Gastroesophageal sphincter (tissue), 4 donors: ENCODE measurements around the gene GDF11. TPM values are rescaled to one million over a fixed set of nuclear protein-coding genes. Genes with fewer than 3 reads are reported as not detected.

Experiments
- ATAC-seq: fragments of 150-250 bp; one replicate; pipeline ENCODE4 v1.9.1; 2016; ENCODE audit warnings: mild to moderate bottlenecking, moderate library complexity
- H3K27ac ChIP-seq, 4 donors: fragments of 200-600 bp; sonication (generic) in 3 of 4; 1 replicate in 3 of 4; 2 replicates in 1 of 4; pipeline ENCODE4 v1.5.1; 2016 to 2019
- H3K27me3 ChIP-seq: fragments of 200-600 bp; sonication (generic); one replicate; pipeline ENCODE4 v1.5.1; 2019
- H3K36me3 ChIP-seq, 2 donors: fragments of 200-600 bp; sonication (generic); one replicate each; pipeline ENCODE4 v1.5.1; 2019; ENCODE audit warnings: control low read depth in 1 of 2
- H3K4me1 ChIP-seq, 3 donors: fragments of 200-600 bp; sonication (generic); 1 replicate in 2 of 3; 2 replicates in 1 of 3; pipeline ENCODE4 v1.5.1; 2016 to 2019; ENCODE audit warnings: control low read depth in 2 of 3
- H3K4me3 ChIP-seq, 2 donors: fragments of 200-600 bp; sonication (generic); one replicate each; pipeline ENCODE4 v1.5.1; 2019; ENCODE audit warnings: mild to moderate bottlenecking in 1 of 2, moderate library complexity in 1 of 2
- H3K9me3 ChIP-seq, 3 donors: fragments of 200-600 bp; sonication (generic); one replicate each; pipeline ENCODE4 v1.5.1; 2017 to 2019; ENCODE audit warnings: control low read depth in 2 of 3
- CTCF ChIP-seq, 4 experiments: fragments of 200-600 bp in 2 of 4; fragments of 450-650 bp in 2 of 4; sonication (generic) in 1 of 4; IDR thresholded peaks; one replicate each; pipeline ENCODE4 v1.5.1; 2017 to 2019; ENCODE audit warnings: antibody characterized with exemption in 4 of 4, mild to moderate bottlenecking in 2 of 4, moderate library complexity in 2 of 4
- EP300 ChIP-seq: sonication (generic); formaldehyde crosslinking; IDR thresholded peaks from one replicate; pipeline ENCODE4 v1.6.1; 2017; ENCODE audit warnings: antibody characterized with exemption, mild to moderate bottlenecking
- POLR2A ChIP-seq, 2 donors: fragments of 450-650 bp; IDR thresholded peaks; one replicate each; pipeline ENCODE4 v1.6.1; 2017; ENCODE audit warnings: antibody characterized with exemption in 2 of 2, mild to moderate bottlenecking in 2 of 2, moderate library complexity in 1 of 2
- POLR2AphosphoS5 ChIP-seq: sonication (generic); formaldehyde crosslinking; IDR thresholded peaks from one replicate; pipeline ENCODE4 v1.6.1; 2017; ENCODE audit warnings: antibody characterized with exemption
- WGBS, 2 donors: methylation state at CpG; one replicate each; pipeline ENCODE4 v1.1.5; 2018; ENCODE audit warnings: low coverage in 1 of 2; 5-methylcytosine and 5-hydroxymethylcytosine counted together
- total RNA-seq, 4 donors: library from RNA; depleted of rRNA; stranded (reverse); fragments of >200 nt; gene quantifications; one replicate each; pipeline ENCODE4 v1.1.0, GENCODE V29; 2016

GDF11 gene
- total RNA-seq, 4 donors from 2014 or later = 2.8 to 9.8 (median 3.6) TPM

GRCh38 chr12:55698241-55698955 is 44.5 kb upstream of the GDF11 start:
- no peak for ATAC-seq
- no peak overlapping the region for H3K4me3 ChIP-seq
- peaks cover 0 to 52% (median 2%) of the 10 kb centered on the region in 3 donors for H3K4me1 ChIP-seq
- WGBS, 2 donors = 100% methylated on average over 1 of the region's 16 CpGs; no CpG with 5 or more reads in 1 of the 2 donors
- peak overlapping the region in 3 of 4 donors; percentile 44 to 96 (median 47) for H3K27ac ChIP-seq
- TF ChIP-seq EP300 (no peak), CTCF (IDR thresholded peaks at IDR 0.05) (no peak), POLR2A (IDR thresholded peaks at IDR 0.05) (no peak), POLR2AphosphoS5 (no peak)
- H3K9me3 ChIP-seq = no peaks in the 10 kb centered on the region
- no peaks in the 10 kb centered on the region for H3K27me3 ChIP-seq
- peaks cover 0 to 87% of the 10 kb centered on the region in 2 donors for H3K36me3 ChIP-seq

GRCh38 chr12:55698965-55699364 is 44.0 kb upstream of the GDF11 start:
- H3K4me1 ChIP-seq = peaks cover 0 to 58% (median 2%) of the 10 kb centered on the region in 3 donors
- H3K4me3 ChIP-seq = no peak overlapping the region
- ATAC-seq = no peak
- no peaks in the 10 kb centered on the region for H3K9me3 ChIP-seq
- H3K36me3 ChIP-seq = peaks cover 0 to 81% of the 10 kb centered on the region in 2 donors
- WGBS, 2 donors = no CpG with 5 or more reads among the region's 1 CpG
- no peaks in the 10 kb centered on the region for H3K27me3 ChIP-seq
- peak overlapping the region in 3 of 4 donors; percentile 44 to 96 (median 47) for H3K27ac ChIP-seq
- no peak for TF ChIP-seq POLR2AphosphoS5

GRCh38 chr12:55699471-55700055 is 43.4 kb upstream of the GDF11 start:
- 43 to 60% methylated on average over 1 to 4 of the region's 5 CpGs for WGBS, 2 donors
- Histone ChIP-seq H3K9me3 (no peaks in the 10 kb centered on the region), H3K27ac (peak overlapping the region in 3 of 4 donors; percentile 44 to 96 (median 47)), H3K4me1 (peaks cover 0 to 59% (median 2%) of the 10 kb centered on the region in 3 donors), H3K4me3 (no peak overlapping the region), H3K27me3 (no peaks in the 10 kb centered on the region), H3K36me3 (peaks cover 0 to 75% of the 10 kb centered on the region in 2 donors)
- no peak for TF ChIP-seq POLR2AphosphoS5
- no peak for TF ChIP-seq EP300
- TF ChIP-seq POLR2A (IDR thresholded peaks at IDR 0.05) = no peak
- TF ChIP-seq CTCF (IDR thresholded peaks at IDR 0.05) = no peak
- no peak for ATAC-seq

- no peaks in the 10 kb centered on the region for H3K9me3 ChIP-seq
- TF ChIP-seq CTCF (IDR thresholded peaks at IDR 0.05) (no peak), POLR2AphosphoS5 (no peak), EP300 (no peak), POLR2A (IDR thresholded peaks at IDR 0.05) (no peak)
- H3K4me3 ChIP-seq = no peak overlapping the region
- ATAC-seq = no peak
- H3K4me1 ChIP-seq = peaks cover 0 to 65% (median 2%) of the 10 kb centered on the region in 3 donors
- WGBS, 2 donors = 63 to 80% methylated on average over 1 to 6 of the region's 21 CpGs
- no peaks in the 10 kb centered on the region for H3K27me3 ChIP-seq
- H3K36me3 ChIP-seq = peaks cover 0 to 67% of the 10 kb centered on the region in 2 donors
- H3K27ac ChIP-seq = peak overlapping the region in 3 of 4 donors; percentile 44 to 96 (median 46)
Measured at GRCh38 chr12:55700255-55701018, 42.5 kb upstream of the GDF11 start.

GRCh38 chr12:55702861-55703260 is 40.1 kb upstream of the GDF11 start:
- Histone ChIP-seq H3K27ac (peak overlapping the region; percentile 7 to 97 (median 91)), H3K4me1 (peaks cover 0 to 90% (median 2%) of the 10 kb centered on the region in 3 donors), H3K27me3 (no peaks in the 10 kb centered on the region), H3K4me3 (peak overlapping the region in 1 of 2 donors; percentile 85), H3K36me3 (peaks cover 0 to 42% of the 10 kb centered on the region in 2 donors), H3K9me3 (no peaks in the 10 kb centered on the region)
- no peak for ATAC-seq
- TF ChIP-seq CTCF (IDR thresholded peaks at IDR 0.05) (no peak), POLR2AphosphoS5 (no peak), POLR2A (IDR thresholded peaks at IDR 0.05) (no peak), EP300 (no peak)
- WGBS, 2 donors = 68 to 71% methylated on average over 1 to 6 of the region's 8 CpGs
